ENCODE results near the gene CEPT1. TPM values are rescaled to one million over a fixed set of nuclear protein-coding genes. Genes with fewer than 3 reads are reported as not detected.

Gene CEPT1
- total and polyA plus RNA-seq, 10 of the 15 experiments (the other 5 are each of a cell fraction or from before 2014, with no cell fraction given): 29.4 to 77.9 (median 54.8) TPM

DNA sequence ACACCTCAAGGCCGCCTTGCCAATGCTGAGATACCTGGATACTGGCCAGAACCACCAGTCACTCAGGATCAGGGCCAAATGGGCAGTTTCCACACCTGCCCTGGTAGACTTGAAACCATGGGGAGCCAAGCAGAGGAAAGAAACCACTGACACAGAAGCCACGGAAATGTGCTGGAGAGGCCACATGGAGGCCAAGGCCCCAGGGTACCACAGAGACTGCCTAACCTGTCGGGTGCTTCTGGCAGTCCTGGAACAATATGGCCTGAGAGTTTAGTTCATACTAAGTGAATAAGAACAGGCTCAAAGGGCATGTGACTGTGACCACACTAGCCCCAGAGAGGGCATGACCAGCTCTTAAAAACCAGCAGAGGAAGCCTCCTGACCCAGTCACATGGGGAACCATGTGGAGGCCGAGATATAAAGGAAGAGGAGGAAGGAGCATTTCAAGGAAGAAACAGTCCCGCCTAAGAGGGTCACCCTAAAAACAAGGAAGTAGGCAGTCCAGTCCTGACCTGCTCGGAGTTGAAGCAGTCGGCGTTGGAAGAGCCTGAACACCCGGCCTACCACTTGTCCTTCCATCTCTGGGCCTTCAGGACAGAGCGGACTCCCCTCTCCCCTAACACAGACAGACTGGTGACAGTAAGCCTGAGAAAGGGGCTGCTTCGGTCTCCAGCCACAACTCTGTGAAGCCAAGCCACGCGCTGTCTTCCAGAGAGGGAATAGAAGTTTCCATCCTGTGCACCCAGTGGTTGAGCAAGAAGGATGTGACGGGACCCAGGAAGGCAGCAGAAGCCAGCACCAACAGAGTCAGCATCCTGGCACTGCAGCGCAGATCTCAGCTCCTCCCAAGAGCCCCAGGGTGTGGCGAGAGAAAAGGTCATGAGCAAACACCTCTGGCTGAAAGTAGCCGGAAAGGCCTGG lies 60.1 kb downstream of the CEPT1 start, which contains the start of gene DENND2D (continued):
- TF ChIP-seq CBFB (IDR thresholded peaks at IDR 0.05; ENCODE audit: low read depth) (peak; percentile 70; the same call in 1 of the 2 replicates), CHD4 (IDR thresholded peaks at IDR 0.05) (no peak), POU2F2 (IDR thresholded peaks at IDR 0.05; ENCODE audit: borderline replicate concordance, low read depth, low read length) (peak; percentile 87; the same call in 2 of the 3 replicates), MTA3 (IDR thresholded peaks at IDR 0.05; ENCODE audit: borderline replicate concordance, low read length) (no peak), CHD1 (IDR thresholded peaks at IDR 0.05; ENCODE audit: low read depth, low read length) (no peak; the same call in 1 of the 2 replicates), KAT2A (conservative IDR thresholded peaks at IDR 0.05; ENCODE audit: control insufficient read depth, low read depth, low read length) (no peak), SPI1 (IDR thresholded peaks at IDR 0.05; ENCODE audit: borderline replicate concordance, insufficient read depth, low read depth, low read length) (peak; percentile 40; the same call in 1 of the 2 replicates), FOS (IDR thresholded peaks at IDR 0.05; ENCODE audit: borderline replicate concordance, extremely low read depth, insufficient read length) (peak; percentile 56), HDAC6 (IDR thresholded peaks at IDR 0.05; ENCODE audit: unreplicated experiment) (no peak), KDM1A (IDR thresholded peaks at IDR 0.05; ENCODE audit: borderline replicate concordance) (no peak), PAX8 (IDR thresholded peaks at IDR 0.05) (0 out of 2 replicates have a peak, but pooled peaks have one; percentile 46), ZBED1 (IDR thresholded peaks at IDR 0.05; ENCODE audit: borderline replicate concordance) (peak; percentile 87), CREB1 (IDR thresholded peaks at IDR 0.05; ENCODE audit: low read depth) (no peak)
- TF ChIP-seq, protein P1, sequence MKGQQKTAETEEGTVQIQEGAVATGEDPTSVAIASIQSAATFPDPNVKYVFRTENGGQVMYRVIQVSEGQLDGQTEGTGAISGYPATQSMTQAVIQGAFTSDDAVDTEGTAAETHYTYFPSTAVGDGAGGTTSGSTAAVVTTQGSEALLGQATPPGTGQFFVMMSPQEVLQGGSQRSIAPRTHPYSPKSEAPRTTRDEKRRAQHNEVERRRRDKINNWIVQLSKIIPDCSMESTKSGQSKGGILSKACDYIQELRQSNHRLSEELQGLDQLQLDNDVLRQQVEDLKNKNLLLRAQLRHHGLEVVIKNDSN (IDR thresholded peaks at IDR 0.05; ENCODE audit: borderline replicate concordance, extremely low read length, insufficient read depth, low read depth, low read length): peak; percentile 80
- TF ChIP-seq, protein P2, sequence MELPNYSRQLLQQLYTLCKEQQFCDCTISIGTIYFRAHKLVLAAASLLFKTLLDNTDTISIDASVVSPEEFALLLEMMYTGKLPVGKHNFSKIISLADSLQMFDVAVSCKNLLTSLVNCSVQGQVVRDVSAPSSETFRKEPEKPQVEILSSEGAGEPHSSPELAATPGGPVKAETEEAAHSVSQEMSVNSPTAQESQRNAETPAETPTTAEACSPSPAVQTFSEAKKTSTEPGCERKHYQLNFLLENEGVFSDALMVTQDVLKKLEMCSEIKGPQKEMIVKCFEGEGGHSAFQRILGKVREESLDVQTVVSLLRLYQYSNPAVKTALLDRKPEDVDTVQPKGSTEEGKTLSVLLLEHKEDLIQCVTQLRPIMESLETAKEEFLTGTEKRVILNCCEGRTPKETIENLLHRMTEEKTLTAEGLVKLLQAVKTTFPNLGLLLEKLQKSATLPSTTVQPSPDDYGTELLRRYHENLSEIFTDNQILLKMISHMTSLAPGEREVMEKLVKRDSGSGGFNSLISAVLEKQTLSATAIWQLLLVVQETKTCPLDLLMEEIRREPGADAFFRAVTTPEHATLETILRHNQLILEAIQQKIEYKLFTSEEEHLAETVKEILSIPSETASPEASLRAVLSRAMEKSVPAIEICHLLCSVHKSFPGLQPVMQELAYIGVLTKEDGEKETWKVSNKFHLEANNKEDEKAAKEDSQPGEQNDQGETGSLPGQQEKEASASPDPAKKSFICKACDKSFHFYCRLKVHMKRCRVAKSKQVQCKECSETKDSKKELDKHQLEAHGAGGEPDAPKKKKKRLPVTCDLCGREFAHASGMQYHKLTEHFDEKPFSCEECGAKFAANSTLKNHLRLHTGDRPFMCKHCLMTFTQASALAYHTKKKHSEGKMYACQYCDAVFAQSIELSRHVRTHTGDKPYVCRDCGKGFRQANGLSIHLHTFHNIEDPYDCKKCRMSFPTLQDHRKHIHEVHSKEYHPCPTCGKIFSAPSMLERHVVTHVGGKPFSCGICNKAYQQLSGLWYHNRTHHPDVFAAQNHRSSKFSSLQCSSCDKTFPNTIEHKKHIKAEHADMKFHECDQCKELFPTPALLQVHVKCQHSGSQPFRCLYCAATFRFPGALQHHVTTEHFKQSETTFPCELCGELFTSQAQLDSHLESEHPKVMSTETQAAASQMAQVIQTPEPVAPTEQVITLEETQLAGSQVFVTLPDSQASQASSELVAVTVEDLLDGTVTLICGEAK (IDR thresholded peaks at IDR 0.05; ENCODE audit: borderline replicate concordance): no peak; the same call in 1 of the 2 replicates
- TF ChIP-seq, protein P3, sequence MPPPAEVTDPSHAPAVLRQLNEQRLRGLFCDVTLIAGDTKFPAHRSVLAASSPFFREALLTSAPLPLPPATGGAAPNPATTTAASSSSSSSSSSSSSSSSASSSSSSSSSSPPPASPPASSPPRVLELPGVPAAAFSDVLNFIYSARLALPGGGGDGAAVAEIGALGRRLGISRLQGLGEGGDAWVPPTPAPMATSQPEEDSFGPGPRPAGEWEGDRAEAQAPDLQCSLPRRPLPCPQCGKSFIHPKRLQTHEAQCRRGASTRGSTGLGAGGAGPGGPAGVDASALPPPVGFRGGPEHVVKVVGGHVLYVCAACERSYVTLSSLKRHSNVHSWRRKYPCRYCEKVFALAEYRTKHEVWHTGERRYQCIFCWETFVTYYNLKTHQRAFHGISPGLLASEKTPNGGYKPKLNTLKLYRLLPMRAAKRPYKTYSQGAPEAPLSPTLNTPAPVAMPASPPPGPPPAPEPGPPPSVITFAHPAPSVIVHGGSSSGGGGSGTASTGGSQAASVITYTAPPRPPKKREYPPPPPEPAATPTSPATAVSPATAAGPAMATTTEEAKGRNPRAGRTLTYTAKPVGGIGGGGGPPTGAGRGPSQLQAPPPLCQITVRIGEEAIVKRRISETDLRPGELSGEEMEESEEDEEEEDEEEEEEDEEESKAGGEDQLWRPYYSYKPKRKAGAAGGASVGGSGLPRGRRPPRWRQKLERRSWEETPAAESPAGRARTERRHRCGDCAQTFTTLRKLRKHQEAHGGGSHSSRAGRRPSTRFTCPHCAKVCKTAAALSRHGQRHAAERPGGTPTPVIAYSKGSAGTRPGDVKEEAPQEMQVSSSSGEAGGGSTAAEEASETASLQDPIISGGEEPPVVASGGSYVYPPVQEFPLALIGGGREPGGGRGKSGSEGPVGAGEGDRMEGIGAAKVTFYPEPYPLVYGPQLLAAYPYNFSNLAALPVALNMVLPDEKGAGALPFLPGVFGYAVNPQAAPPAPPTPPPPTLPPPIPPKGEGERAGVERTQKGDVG (CRISPR knock-in tag; IDR thresholded peaks at IDR 0.05): no peak; the same call in 1 of the 2 replicates
- TF ChIP-seq, protein P4, sequence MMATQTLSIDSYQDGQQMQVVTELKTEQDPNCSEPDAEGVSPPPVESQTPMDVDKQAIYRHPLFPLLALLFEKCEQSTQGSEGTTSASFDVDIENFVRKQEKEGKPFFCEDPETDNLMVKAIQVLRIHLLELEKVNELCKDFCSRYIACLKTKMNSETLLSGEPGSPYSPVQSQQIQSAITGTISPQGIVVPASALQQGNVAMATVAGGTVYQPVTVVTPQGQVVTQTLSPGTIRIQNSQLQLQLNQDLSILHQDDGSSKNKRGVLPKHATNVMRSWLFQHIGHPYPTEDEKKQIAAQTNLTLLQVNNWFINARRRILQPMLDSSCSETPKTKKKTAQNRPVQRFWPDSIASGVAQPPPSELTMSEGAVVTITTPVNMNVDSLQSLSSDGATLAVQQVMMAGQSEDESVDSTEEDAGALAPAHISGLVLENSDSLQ (IDR thresholded peaks at IDR 0.05): peak; percentile 75
- TF ChIP-seq, protein P5, sequence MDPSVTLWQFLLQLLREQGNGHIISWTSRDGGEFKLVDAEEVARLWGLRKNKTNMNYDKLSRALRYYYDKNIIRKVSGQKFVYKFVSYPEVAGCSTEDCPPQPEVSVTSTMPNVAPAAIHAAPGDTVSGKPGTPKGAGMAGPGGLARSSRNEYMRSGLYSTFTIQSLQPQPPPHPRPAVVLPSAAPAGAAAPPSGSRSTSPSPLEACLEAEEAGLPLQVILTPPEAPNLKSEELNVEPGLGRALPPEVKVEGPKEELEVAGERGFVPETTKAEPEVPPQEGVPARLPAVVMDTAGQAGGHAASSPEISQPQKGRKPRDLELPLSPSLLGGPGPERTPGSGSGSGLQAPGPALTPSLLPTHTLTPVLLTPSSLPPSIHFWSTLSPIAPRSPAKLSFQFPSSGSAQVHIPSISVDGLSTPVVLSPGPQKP (IDR thresholded peaks at IDR 0.05; ENCODE audit: low read depth, low read length): no peak; the same call in 1 of the 2 replicates

Data from GM12878 (cell line).